Esophagus muscularis mucosa (tissue), 4 donors: ENCODE measurements around the gene WDR70.

Experiments used
- EP300 ChIP-seq: sonication (generic); formaldehyde crosslinking; IDR thresholded peaks from one replicate; pipeline ENCODE4 v1.6.1; 2017; ENCODE audit warnings: antibody characterized with exemption
- POLR2A ChIP-seq: fragments of 450-650 bp; IDR thresholded peaks from one replicate; pipeline ENCODE4 v1.6.1; 2017; ENCODE audit warnings: antibody characterized with exemption, moderate library complexity, mild to moderate bottlenecking, low read depth
- POLR2AphosphoS5 ChIP-seq, 2 donors: sonication (generic); formaldehyde crosslinking; IDR thresholded peaks; one replicate each; pipeline ENCODE4 v1.6.1; 2017; ENCODE audit warnings: antibody characterized with exemption in 2 of 2
- TF ChIP-seq, protein P1 (sequence below), 3 experiments: fragments of 200-600 bp in 2 of 3; fragments of 450-650 bp in 1 of 3; sonication (generic) in 2 of 3; IDR thresholded peaks; one replicate each; pipeline ENCODE4 v1.5.1; 2017 to 2019; ENCODE audit warnings: antibody characterized with exemption in 3 of 3, mild to moderate bottlenecking in 2 of 3, moderate library complexity in 1 of 3

DNA sequence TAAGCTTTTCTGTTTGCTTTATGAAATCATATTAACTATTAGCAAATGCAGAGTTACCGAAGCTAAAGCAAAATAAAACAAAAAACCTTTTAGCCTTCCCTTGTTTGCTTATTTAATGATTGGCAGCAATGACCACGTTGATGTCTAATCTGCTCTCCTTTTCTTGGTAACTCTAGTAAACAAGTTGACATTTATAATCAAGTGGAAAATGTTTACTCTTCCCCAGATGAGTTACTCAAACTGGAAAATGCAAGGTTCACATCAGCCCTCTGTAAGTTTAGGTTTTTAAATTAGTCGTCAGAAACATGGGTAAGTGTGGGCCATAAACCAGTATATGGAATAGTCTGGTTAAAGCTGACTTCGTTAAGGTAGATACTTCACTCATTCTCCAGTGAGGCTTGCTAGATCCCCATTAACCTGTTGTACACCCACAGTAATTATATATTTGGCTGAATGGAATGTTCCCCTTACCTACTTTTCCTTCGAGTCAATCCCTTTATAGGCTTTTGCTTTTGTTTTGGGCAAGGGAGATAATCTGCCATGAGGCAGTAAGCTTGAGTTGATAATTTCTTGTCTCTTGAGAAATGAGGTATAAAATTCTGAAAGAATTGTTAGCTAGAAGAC is 359.9 kb downstream of the WDR70 start:
- TF ChIP-seq POLR2A (no peak), POLR2AphosphoS5 (IDR thresholded peaks at IDR 0.05) (no peak), EP300 (no peak)
- TF ChIP-seq, protein P1, sequence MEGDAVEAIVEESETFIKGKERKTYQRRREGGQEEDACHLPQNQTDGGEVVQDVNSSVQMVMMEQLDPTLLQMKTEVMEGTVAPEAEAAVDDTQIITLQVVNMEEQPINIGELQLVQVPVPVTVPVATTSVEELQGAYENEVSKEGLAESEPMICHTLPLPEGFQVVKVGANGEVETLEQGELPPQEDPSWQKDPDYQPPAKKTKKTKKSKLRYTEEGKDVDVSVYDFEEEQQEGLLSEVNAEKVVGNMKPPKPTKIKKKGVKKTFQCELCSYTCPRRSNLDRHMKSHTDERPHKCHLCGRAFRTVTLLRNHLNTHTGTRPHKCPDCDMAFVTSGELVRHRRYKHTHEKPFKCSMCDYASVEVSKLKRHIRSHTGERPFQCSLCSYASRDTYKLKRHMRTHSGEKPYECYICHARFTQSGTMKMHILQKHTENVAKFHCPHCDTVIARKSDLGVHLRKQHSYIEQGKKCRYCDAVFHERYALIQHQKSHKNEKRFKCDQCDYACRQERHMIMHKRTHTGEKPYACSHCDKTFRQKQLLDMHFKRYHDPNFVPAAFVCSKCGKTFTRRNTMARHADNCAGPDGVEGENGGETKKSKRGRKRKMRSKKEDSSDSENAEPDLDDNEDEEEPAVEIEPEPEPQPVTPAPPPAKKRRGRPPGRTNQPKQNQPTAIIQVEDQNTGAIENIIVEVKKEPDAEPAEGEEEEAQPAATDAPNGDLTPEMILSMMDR (IDR thresholded peaks at IDR 0.05): no peak
